C4-2B (cell line): Measurements from ENCODE around the gene NUDC.
"Not testable (repeated sequence)": the region's sequence is repeated elsewhere in the genome, so short reads cannot be mapped to it uniquely, and the experiment has no call there.

ENCODE experiments used
- H3K27ac ChIP-seq: fragments of 450-650 bp; 2 replicates; pipeline ENCODE4 v1.5.1; 2017
- CTCF ChIP-seq: fragments of 450-650 bp; conservative IDR thresholded peaks from 2 replicates; pipeline ENCODE4 v1.5.1; 2017; ENCODE audit warnings: mild to moderate bottlenecking
- ZFX ChIP-seq: fragments of 450-650 bp; IDR thresholded peaks from 2 replicates; pipeline ENCODE4 v1.6.1; 2017

The NUDC gene

GRCh38 chr1:26981146-26981846 lies 59.8 kb downstream of the NUDC start:
- no peak overlapping the region for H3K27ac ChIP-seq
- TF ChIP-seq ZFX: no peak
- no peak for TF ChIP-seq CTCF

- no peak for TF ChIP-seq CTCF
- no peak for TF ChIP-seq ZFX
- no peak overlapping the region for H3K27ac ChIP-seq
These were observed 62.3 kb downstream of the NUDC start for GRCh38 chr1:26983863-26984262.

- H3K27ac ChIP-seq: no peak overlapping the region
- no peak for TF ChIP-seq CTCF
- TF ChIP-seq ZFX: no peak
These were observed 62.7 kb downstream of the NUDC start for GRCh38 chr1:26984291-26984690.

- TF ChIP-seq CTCF: no peak
- no peak for TF ChIP-seq ZFX
- H3K27ac ChIP-seq: no peak overlapping the region
These were observed 65.1 kb downstream of the NUDC start for GRCh38 chr1:26986658-26987057.

- not testable (repeated sequence) for H3K27ac ChIP-seq
These were observed 68.0 kb downstream of the NUDC start for GRCh38 chr1:26989403-26990109.

- TF ChIP-seq ZFX (no peak), CTCF (no peak)
- H3K27ac ChIP-seq: no peak overlapping the region
These were observed 70.0 kb downstream of the NUDC start for GRCh38 chr1:26991310-26992116.

GRCh38 chr1:26993237-26994019 lies 71.9 kb downstream of the NUDC start, which contains the start of gene TRNP1:
Gene TRNP1 (plus strand): TSS chr1:26993692. CDS start chr1:26993787, 95 bp downstream.
- TF ChIP-seq CTCF (no peak), ZFX (no peak)
- H3K27ac ChIP-seq: peak within 1 kb of the TSS; percentile 43
